ENCODE data around the gene PIAS4. TPM values are rescaled to one million over a fixed set of nuclear protein-coding genes. Genes with fewer than 3 reads are reported as not detected.

The PIAS4 gene
- total RNA-seq, 1 donor from 2014 or later, result 58.8 TPM

- Mint-ChIP-seq H3K4me1 (peaks cover 9% of the 10 kb centered on the region), H3K27me3 (ENCODE audit: low read depth) (no peaks in the 10 kb centered on the region), H3K4me3 (no peak overlapping the region), H3K27ac (ENCODE audit: unreplicated experiment) (peak overlapping the region; percentile 43), H3K9me3 (no peaks in the 10 kb centered on the region), H3K36me3 (ENCODE audit: low read depth) (peaks cover 5% of the 10 kb centered on the region)
- DNase-seq (ENCODE audit: low read depth, low spot score), result no peak
- TF ChIP-seq CTCF (conservative IDR thresholded peaks at IDR 0.05), result no peak
Measured at GRCh38 chr19:4016903-4017638, 9.5 kb downstream of the PIAS4 start.

GRCh38 chr19:4018140-4018613 lies 10.6 kb downstream of the PIAS4 start:
- H3K9me3 Mint-ChIP-seq, result no peaks in the 10 kb centered on the region
- H3K4me3 Mint-ChIP-seq, result no peak overlapping the region
- peak overlapping the region; percentile 35 for H3K27ac Mint-ChIP-seq (ENCODE audit: unreplicated experiment)

GRCh38 chr19:4018775-4019504 lies 11.4 kb downstream of the PIAS4 start:
- H3K27me3 Mint-ChIP-seq (ENCODE audit: low read depth), result no peaks in the 10 kb centered on the region
- DNase-seq (ENCODE audit: low read depth, low spot score), result no peak
- peak overlapping the region; percentile 67 for H3K27ac Mint-ChIP-seq (ENCODE audit: unreplicated experiment)
- no peak for TF ChIP-seq CTCF (conservative IDR thresholded peaks at IDR 0.05)
- H3K9me3 Mint-ChIP-seq, result no peaks in the 10 kb centered on the region
- peaks cover 9% of the 10 kb centered on the region for H3K4me1 Mint-ChIP-seq
- peaks cover 7% of the 10 kb centered on the region for H3K36me3 Mint-ChIP-seq (ENCODE audit: low read depth)
- H3K4me3 Mint-ChIP-seq, result no peak overlapping the region

More at GRCh38 chr19:4018140-4018613, 10.6 kb downstream of the PIAS4 start:
- Mint-ChIP-seq H3K4me1 (peaks cover 9% of the 10 kb centered on the region), H3K27me3 (ENCODE audit: low read depth) (no peaks in the 10 kb centered on the region), H3K36me3 (ENCODE audit: low read depth) (peaks cover 7% of the 10 kb centered on the region)
- no peak for DNase-seq (ENCODE audit: low read depth, low spot score)
- TF ChIP-seq CTCF (conservative IDR thresholded peaks at IDR 0.05), result no peak

- H3K27me3 Mint-ChIP-seq (ENCODE audit: low read depth), result no peaks in the 10 kb centered on the region
- no peak overlapping the region for H3K4me3 Mint-ChIP-seq
- TF ChIP-seq CTCF (conservative IDR thresholded peaks at IDR 0.05), result no peak
- peaks cover 7% of the 10 kb centered on the region for H3K36me3 Mint-ChIP-seq (ENCODE audit: low read depth)
- H3K4me1 Mint-ChIP-seq, result peaks cover 9% of the 10 kb centered on the region
- no peak overlapping the region for H3K27ac Mint-ChIP-seq (ENCODE audit: unreplicated experiment)
- no peak for DNase-seq (ENCODE audit: low read depth, low spot score)
- no peaks in the 10 kb centered on the region for H3K9me3 Mint-ChIP-seq
Measured at GRCh38 chr19:4019578-4019977, 12.0 kb downstream of the PIAS4 start.

GRCh38 chr19:4023600-4024398 lies 16.3 kb downstream of the PIAS4 start:
- no peak overlapping the region for H3K4me3 Mint-ChIP-seq
- no peaks in the 10 kb centered on the region for H3K9me3 Mint-ChIP-seq
- peaks cover 7% of the 10 kb centered on the region for H3K36me3 Mint-ChIP-seq (ENCODE audit: low read depth)
- no peaks in the 10 kb centered on the region for H3K27me3 Mint-ChIP-seq (ENCODE audit: low read depth)
- DNase-seq (ENCODE audit: low read depth, low spot score), result no peak
- TF ChIP-seq CTCF (conservative IDR thresholded peaks at IDR 0.05), result no peak
- H3K4me1 Mint-ChIP-seq, result no peaks in the 10 kb centered on the region
- peak overlapping the region; percentile 12 for H3K27ac Mint-ChIP-seq (ENCODE audit: unreplicated experiment)

Measured in neural crest cell (in vitro differentiated cells).